CD4-positive, alpha-beta T cell treated with Interleukin-4 for 4 hours (primary cell): ENCODE measurements around the gene LRRC3.
A peak's percentile ranks its signal among the peaks of the same experiment; 100 is the strongest.

ENCODE experiments used
- DNase-seq: peaks from one replicate; pipeline ENCODE4 v3.0.0-alpha.2; 2020

LRRC3 gene

GRCh38 chr21:44480200-44481053 lies 25.1 kb downstream of the LRRC3 start:
- DNase-seq: no peak

GRCh38 chr21:44482581-44483287 lies 27.4 kb downstream of the LRRC3 start:
- DNase-seq: no peak

GRCh38 chr21:44483288-44484237 lies 28.3 kb downstream of the LRRC3 start:
- no peak for DNase-seq

- no peak for DNase-seq
Measured at GRCh38 chr21:44484498-44485253, 29.4 kb downstream of the LRRC3 start.

- DNase-seq: peak; percentile 19
Measured at GRCh38 chr21:44485254-44485793, 30.0 kb downstream of the LRRC3 start.

GRCh38 chr21:44485796-44486195 lies 30.5 kb downstream of the LRRC3 start:
- no peak for DNase-seq

GRCh38 chr21:44486302-44486701 lies 31.0 kb downstream of the LRRC3 start:
- DNase-seq: no peak

GRCh38 chr21:44487831-44488230 lies 32.5 kb downstream of the LRRC3 start:
- peak; percentile 21 for DNase-seq

- no peak for DNase-seq
Measured at GRCh38 chr21:44489962-44490361, 34.7 kb downstream of the LRRC3 start.

- no peak for DNase-seq
Measured at GRCh38 chr21:44490405-44490804, 35.1 kb downstream of the LRRC3 start.

GRCh38 chr21:44490816-44491215 lies 35.5 kb downstream of the LRRC3 start:
- DNase-seq: no peak

- DNase-seq: no peak
Measured at GRCh38 chr21:44492567-44493385, 37.5 kb downstream of the LRRC3 start.

GRCh38 chr21:44494418-44494817 lies 39.1 kb downstream of the LRRC3 start:
- no peak for DNase-seq

GRCh38 chr21:44494956-44495355 lies 39.6 kb downstream of the LRRC3 start:
- DNase-seq: no peak

GRCh38 chr21:44495611-44496563 lies 40.6 kb downstream of the LRRC3 start:
- DNase-seq: no peak

- no peak for DNase-seq
Measured at GRCh38 chr21:44496564-44497550, 41.5 kb downstream of the LRRC3 start.

- DNase-seq: no peak
Measured at GRCh38 chr21:44497703-44498126, 42.4 kb downstream of the LRRC3 start.
